Measurements from ENCODE around the gene ATP8B2. TPM values are rescaled to one million over a fixed set of nuclear protein-coding genes. Genes with fewer than 3 reads are reported as not detected.

The ATP8B2 gene
- total and polyA plus RNA-seq, 4 donors: 10.3 to 45.1 (median 32.6) TPM

GRCh38 chr1:154288661-154289060, 36.7 kb upstream of the ATP8B2 start:
- H3K9ac ChIP-seq (ENCODE audit: insufficient read depth in 1 of 2, low read length in 2 of 2): no peak overlapping the region
- TF ChIP-seq CTCF (IDR thresholded peaks at IDR 0.05; ENCODE audit: control extremely low read depth, extremely low read depth): no peak
- H3K4me1 ChIP-seq (ENCODE audit: control insufficient read depth in 5 of 5, insufficient read depth in 5 of 5, low read length in 5 of 5): no peaks in the 10 kb centered on the region
- H3K36me3 ChIP-seq (ENCODE audit: control insufficient read depth in 4 of 4, insufficient read depth in 4 of 4, low read length in 4 of 4): no peaks in the 10 kb centered on the region
- no peak overlapping the region for H3K4me3 ChIP-seq
- DNase-seq: no peak
- WGBS, 2 donors: 73 to 80% methylated on average over 3 of the region's 3 CpGs
- ATAC-seq (ENCODE audit: insufficient read depth, low FRiP score): no peak
- no peaks in the 10 kb centered on the region for H3K27me3 ChIP-seq (ENCODE audit: control insufficient read depth in 3 of 3, insufficient read depth in 3 of 3, low read length in 2 of 3)
- no peaks in the 10 kb centered on the region for H3K9me3 ChIP-seq (ENCODE audit: control insufficient read depth in 4 of 4, insufficient read depth in 3 of 4, low read length in 3 of 4)
- H3K27ac ChIP-seq (ENCODE audit: low read depth in 1 of 2, low read length in 1 of 2): no peak overlapping the region

GRCh38 chr1:154290921-154291320, 34.4 kb upstream of the ATP8B2 start:
- Histone ChIP-seq H3K27ac (ENCODE audit: low read depth in 1 of 2, low read length in 1 of 2) (no peak overlapping the region), H3K9ac (ENCODE audit: insufficient read depth in 1 of 2, low read length in 2 of 2) (no peak overlapping the region), H3K9me3 (ENCODE audit: control insufficient read depth in 4 of 4, insufficient read depth in 3 of 4, low read length in 3 of 4) (peaks cover 0 to 10% (median 3%) of the 10 kb centered on the region in 4 donors), H3K36me3 (ENCODE audit: control insufficient read depth in 4 of 4, insufficient read depth in 4 of 4, low read length in 4 of 4) (no peaks in the 10 kb centered on the region), H3K4me1 (ENCODE audit: control insufficient read depth in 5 of 5, insufficient read depth in 5 of 5, low read length in 5 of 5) (no peaks in the 10 kb centered on the region), H3K4me3 (no peak overlapping the region), H3K27me3 (ENCODE audit: control insufficient read depth in 3 of 3, insufficient read depth in 3 of 3, low read length in 2 of 3) (no peaks in the 10 kb centered on the region)
- DNase-seq: no peak
- TF ChIP-seq CTCF (IDR thresholded peaks at IDR 0.05; ENCODE audit: control extremely low read depth, extremely low read depth): no peak
- ATAC-seq (ENCODE audit: insufficient read depth, low FRiP score): no peak
- whole genome bisulfite sequencing, 2 donors: 84 to 100% methylated on average over 1 of the region's 1 CpG

- no peaks in the 10 kb centered on the region for H3K36me3 ChIP-seq (ENCODE audit: control insufficient read depth in 4 of 4, insufficient read depth in 4 of 4, low read length in 4 of 4)
- no peak overlapping the region for H3K4me3 ChIP-seq
- no peak for ATAC-seq (ENCODE audit: insufficient read depth, low FRiP score)
- peaks cover 0 to 10% (median 3%) of the 10 kb centered on the region in 4 donors for H3K9me3 ChIP-seq (ENCODE audit: control insufficient read depth in 4 of 4, insufficient read depth in 3 of 4, low read length in 3 of 4)
- no peak for DNase-seq
- H3K27ac ChIP-seq (ENCODE audit: low read depth in 1 of 2, low read length in 1 of 2): no peak overlapping the region
- TF ChIP-seq CTCF (IDR thresholded peaks at IDR 0.05; ENCODE audit: control extremely low read depth, extremely low read depth): no peak
- WGBS, 2 donors: 85 to 88% methylated on average over 8 of the region's 8 CpGs
- no peak overlapping the region for H3K9ac ChIP-seq (ENCODE audit: insufficient read depth in 1 of 2, low read length in 2 of 2)
- no peaks in the 10 kb centered on the region for H3K27me3 ChIP-seq (ENCODE audit: control insufficient read depth in 3 of 3, insufficient read depth in 3 of 3, low read length in 2 of 3)
- no peaks in the 10 kb centered on the region for H3K4me1 ChIP-seq (ENCODE audit: control insufficient read depth in 5 of 5, insufficient read depth in 5 of 5, low read length in 5 of 5)
Measured at GRCh38 chr1:154295408-154296235, 29.7 kb upstream of the ATP8B2 start.
